HUES48 (cell line): Measurements from ENCODE around the gene FSTL1.

Experiments used
- H3K27ac ChIP-seq: one replicate; pipeline ENCODE4 v1.7.0; 2013; ENCODE audit warnings: low read depth, low read length, inconsistent platforms
- H3K27me3 ChIP-seq: 2 replicates; pipeline ENCODE4 v1.6.1; 2013; ENCODE audit warnings: mild to moderate bottlenecking, low read length; ENCODE audit not compliant: control insufficient read depth, insufficient read depth
- H3K36me3 ChIP-seq: 2 replicates; pipeline ENCODE4 v1.6.1; 2013; ENCODE audit warnings: low read length; ENCODE audit not compliant: control insufficient read depth, insufficient read depth
- H3K4me1 ChIP-seq: 2 replicates; pipeline ENCODE4 v1.6.1; 2013; ENCODE audit warnings: mild to moderate bottlenecking, low read length; ENCODE audit not compliant: control insufficient read depth, insufficient read depth
- H3K4me3 ChIP-seq: 2 replicates; pipeline ENCODE4 v1.5.1; 2013; ENCODE audit warnings: mild to moderate bottlenecking, low read depth, low read length
- H3K9ac ChIP-seq: 2 replicates; pipeline ENCODE4 v1.6.1; 2013; ENCODE audit warnings: mild to moderate bottlenecking, low read depth, low read length, moderate library complexity
- H3K9me3 ChIP-seq: 2 replicates; pipeline ENCODE4 v1.6.1; 2013; ENCODE audit warnings: low read length; ENCODE audit not compliant: control insufficient read depth, insufficient read depth

The FSTL1 gene

GRCh38 chr3:120481081-120481480 is 30.3 kb upstream of the FSTL1 start:
- Histone ChIP-seq H3K4me3 (no peak overlapping the region), H3K27ac (no peak overlapping the region), H3K27me3 (no peaks in the 10 kb centered on the region), H3K9me3 (no peaks in the 10 kb centered on the region), H3K4me1 (peaks cover 3% of the 10 kb centered on the region), H3K9ac (no peak overlapping the region), H3K36me3 (no peaks in the 10 kb centered on the region)

GRCh38 chr3:120477781-120478180 is 27.0 kb upstream of the FSTL1 start:
- Histone ChIP-seq H3K9ac (no peak overlapping the region), H3K27me3 (no peaks in the 10 kb centered on the region), H3K27ac (no peak overlapping the region), H3K4me3 (no peak overlapping the region), H3K4me1 (peaks cover 20% of the 10 kb centered on the region), H3K9me3 (no peaks in the 10 kb centered on the region), H3K36me3 (no peaks in the 10 kb centered on the region)

- no peak overlapping the region for H3K4me3 ChIP-seq
- no peaks in the 10 kb centered on the region for H3K36me3 ChIP-seq
- no peak overlapping the region for H3K9ac ChIP-seq
- H3K9me3 ChIP-seq: no peaks in the 10 kb centered on the region
- H3K27ac ChIP-seq: peak overlapping the region; percentile 59
- H3K4me1 ChIP-seq: peaks cover 26% of the 10 kb centered on the region
- no peaks in the 10 kb centered on the region for H3K27me3 ChIP-seq
Measured at GRCh38 chr3:120475722-120476377, 25.1 kb upstream of the FSTL1 start.

GRCh38 chr3:120473896-120474675 is 23.3 kb upstream of the FSTL1 start:
- Histone ChIP-seq H3K4me1 (peaks cover 43% of the 10 kb centered on the region), H3K9ac (no peak overlapping the region), H3K27ac (no peak overlapping the region), H3K27me3 (no peaks in the 10 kb centered on the region), H3K4me3 (no peak overlapping the region), H3K36me3 (no peaks in the 10 kb centered on the region), H3K9me3 (no peaks in the 10 kb centered on the region)

GRCh38 chr3:120473389-120473788 is 22.6 kb upstream of the FSTL1 start:
- H3K4me3 ChIP-seq: no peak overlapping the region
- no peak overlapping the region for H3K27ac ChIP-seq
- H3K4me1 ChIP-seq: peaks cover 50% of the 10 kb centered on the region
- H3K9ac ChIP-seq: no peak overlapping the region
- no peaks in the 10 kb centered on the region for H3K9me3 ChIP-seq
- H3K27me3 ChIP-seq: no peaks in the 10 kb centered on the region
- no peaks in the 10 kb centered on the region for H3K36me3 ChIP-seq

GRCh38 chr3:120472121-120472844 is 21.5 kb upstream of the FSTL1 start:
- no peak overlapping the region for H3K27ac ChIP-seq
- no peaks in the 10 kb centered on the region for H3K27me3 ChIP-seq
- no peaks in the 10 kb centered on the region for H3K36me3 ChIP-seq
- H3K4me1 ChIP-seq: peaks cover 53% of the 10 kb centered on the region
- no peak overlapping the region for H3K4me3 ChIP-seq
- no peak overlapping the region for H3K9ac ChIP-seq
- no peaks in the 10 kb centered on the region for H3K9me3 ChIP-seq

- Histone ChIP-seq H3K27ac (no peak overlapping the region), H3K36me3 (no peaks in the 10 kb centered on the region), H3K4me3 (no peak overlapping the region), H3K9ac (no peak overlapping the region), H3K27me3 (no peaks in the 10 kb centered on the region), H3K9me3 (no peaks in the 10 kb centered on the region), H3K4me1 (peaks cover 53% of the 10 kb centered on the region)
Measured at GRCh38 chr3:120471643-120472042, 20.9 kb upstream of the FSTL1 start.

GRCh38 chr3:120470870-120471269 is 20.1 kb upstream of the FSTL1 start:
- Histone ChIP-seq H3K27ac (no peak overlapping the region), H3K27me3 (no peaks in the 10 kb centered on the region), H3K4me3 (no peak overlapping the region), H3K36me3 (no peaks in the 10 kb centered on the region), H3K9me3 (no peaks in the 10 kb centered on the region), H3K9ac (no peak overlapping the region), H3K4me1 (peaks cover 49% of the 10 kb centered on the region)

- H3K9ac ChIP-seq: peak overlapping the region; percentile 77
- peak overlapping the region; percentile 20; the same call in 1 of the 2 replicates for H3K4me3 ChIP-seq
- no peaks in the 10 kb centered on the region for H3K27me3 ChIP-seq
- no peaks in the 10 kb centered on the region for H3K9me3 ChIP-seq
- H3K4me1 ChIP-seq: peaks cover 39% of the 10 kb centered on the region
- peak overlapping the region; percentile 79 for H3K27ac ChIP-seq
- H3K36me3 ChIP-seq: no peaks in the 10 kb centered on the region
Measured at GRCh38 chr3:120469882-120470301, 19.1 kb upstream of the FSTL1 start.

- no peaks in the 10 kb centered on the region for H3K27me3 ChIP-seq
- H3K4me1 ChIP-seq: peaks cover 34% of the 10 kb centered on the region
- peak overlapping the region; percentile 77 for H3K9ac ChIP-seq
- H3K36me3 ChIP-seq: no peaks in the 10 kb centered on the region
- H3K27ac ChIP-seq: peak overlapping the region; percentile 79
- H3K9me3 ChIP-seq: no peaks in the 10 kb centered on the region
- H3K4me3 ChIP-seq: peak overlapping the region; percentile 20; the same call in 1 of the 2 replicates
Measured at GRCh38 chr3:120469440-120469839, 18.6 kb upstream of the FSTL1 start.
